C4-2B (cell line): Measurements from ENCODE around the gene CNTN5.

Experiments used
- H3K27ac ChIP-seq: fragments of 450-650 bp; 2 replicates; pipeline ENCODE4 v1.5.1; 2017
- ZFX ChIP-seq: fragments of 450-650 bp; IDR thresholded peaks from 2 replicates; pipeline ENCODE4 v1.6.1; 2017
- TF ChIP-seq, protein P1 (sequence below): fragments of 450-650 bp; conservative IDR thresholded peaks from 2 replicates; pipeline ENCODE4 v1.5.1; 2017; ENCODE audit warnings: mild to moderate bottlenecking

The CNTN5 gene

DNA sequence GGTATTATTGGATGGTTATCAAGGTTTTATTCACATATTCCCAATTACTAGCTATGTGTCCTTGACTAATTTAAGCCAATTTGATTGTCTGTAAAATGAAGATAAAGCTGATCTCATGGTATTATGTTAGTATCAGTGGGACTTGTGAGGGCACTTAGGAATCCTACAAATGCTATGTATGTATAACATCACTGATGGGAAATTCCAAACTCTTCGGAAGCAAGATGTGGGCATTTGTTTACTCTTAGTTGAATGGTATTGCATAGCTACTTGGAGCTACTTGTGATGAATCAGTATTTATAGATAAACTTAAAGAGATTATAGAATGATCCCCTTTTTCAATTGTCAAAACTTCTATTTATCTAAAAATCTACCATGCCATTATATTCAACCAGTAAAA lies 239.9 kb downstream of the CNTN5 start:
- TF ChIP-seq, protein P1, sequence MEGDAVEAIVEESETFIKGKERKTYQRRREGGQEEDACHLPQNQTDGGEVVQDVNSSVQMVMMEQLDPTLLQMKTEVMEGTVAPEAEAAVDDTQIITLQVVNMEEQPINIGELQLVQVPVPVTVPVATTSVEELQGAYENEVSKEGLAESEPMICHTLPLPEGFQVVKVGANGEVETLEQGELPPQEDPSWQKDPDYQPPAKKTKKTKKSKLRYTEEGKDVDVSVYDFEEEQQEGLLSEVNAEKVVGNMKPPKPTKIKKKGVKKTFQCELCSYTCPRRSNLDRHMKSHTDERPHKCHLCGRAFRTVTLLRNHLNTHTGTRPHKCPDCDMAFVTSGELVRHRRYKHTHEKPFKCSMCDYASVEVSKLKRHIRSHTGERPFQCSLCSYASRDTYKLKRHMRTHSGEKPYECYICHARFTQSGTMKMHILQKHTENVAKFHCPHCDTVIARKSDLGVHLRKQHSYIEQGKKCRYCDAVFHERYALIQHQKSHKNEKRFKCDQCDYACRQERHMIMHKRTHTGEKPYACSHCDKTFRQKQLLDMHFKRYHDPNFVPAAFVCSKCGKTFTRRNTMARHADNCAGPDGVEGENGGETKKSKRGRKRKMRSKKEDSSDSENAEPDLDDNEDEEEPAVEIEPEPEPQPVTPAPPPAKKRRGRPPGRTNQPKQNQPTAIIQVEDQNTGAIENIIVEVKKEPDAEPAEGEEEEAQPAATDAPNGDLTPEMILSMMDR = no peak
- no peak for TF ChIP-seq ZFX
- no peak overlapping the region for H3K27ac ChIP-seq

DNA sequence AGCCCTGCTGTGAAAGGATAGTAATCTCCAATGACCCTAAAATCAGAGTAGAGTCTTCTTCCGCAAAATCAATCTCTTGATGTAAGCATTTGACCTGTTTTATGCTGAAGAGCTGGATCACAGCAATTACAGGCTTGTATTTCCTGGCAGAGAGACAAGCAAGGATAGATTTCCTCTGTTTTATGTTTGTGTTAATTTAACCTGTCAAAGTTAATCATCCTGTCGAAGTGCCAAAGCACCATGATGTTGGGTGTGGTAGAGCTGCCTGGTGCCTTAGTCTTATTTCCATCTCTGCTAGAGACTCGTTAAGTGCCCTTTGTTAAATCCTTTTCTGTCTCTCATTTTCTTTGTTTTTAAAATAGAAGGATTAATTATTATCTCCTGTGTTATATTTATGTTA lies 248.1 kb downstream of the CNTN5 start:
- no peak overlapping the region for H3K27ac ChIP-seq
- TF ChIP-seq, protein P1 = no peak
- TF ChIP-seq ZFX = no peak

DNA sequence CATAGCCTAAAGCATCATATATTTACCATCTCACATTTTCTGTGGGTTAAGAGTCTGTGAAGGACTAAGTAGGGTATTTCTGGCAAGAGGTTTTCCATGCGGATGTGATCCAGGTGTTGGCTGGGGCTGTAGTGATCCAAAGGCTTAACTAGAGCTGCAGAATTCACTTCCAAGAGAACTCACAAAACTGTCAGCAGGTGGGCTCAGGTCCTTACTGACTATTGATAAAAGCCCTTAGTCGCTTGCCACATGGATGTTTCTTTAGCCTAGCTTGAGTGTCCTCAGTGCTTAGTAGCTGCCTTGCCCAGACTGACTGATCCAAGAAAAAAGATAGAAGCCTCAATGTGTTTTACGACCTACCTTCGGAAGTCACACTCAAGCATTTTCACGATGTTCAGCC lies 250.8 kb downstream of the CNTN5 start:
- H3K27ac ChIP-seq = no peak overlapping the region
- no peak for TF ChIP-seq ZFX
- TF ChIP-seq, protein P1 = no peak

DNA sequence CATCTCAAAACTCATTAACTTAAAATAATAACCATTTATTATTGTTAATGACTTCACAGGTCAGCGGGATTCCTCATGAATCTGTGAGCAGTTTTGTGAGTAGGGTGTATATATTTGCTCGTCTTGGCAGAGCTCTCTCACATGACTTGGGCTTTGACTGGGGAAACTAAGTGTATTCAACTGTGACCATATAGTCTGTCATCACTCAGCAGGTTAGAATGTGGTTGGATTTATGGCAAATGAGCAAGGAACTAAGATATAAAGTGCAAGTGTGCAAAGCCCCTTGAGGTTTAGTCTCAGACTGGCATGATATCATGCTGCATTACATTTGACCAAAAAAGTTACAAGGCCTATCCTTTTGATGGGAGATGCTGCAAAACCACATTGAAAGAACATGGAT lies 254.8 kb downstream of the CNTN5 start:
- no peak for TF ChIP-seq ZFX
- TF ChIP-seq, protein P1 = no peak

GRCh38 chr11:99277281-99277680 lies 256.5 kb downstream of the CNTN5 start:
- no peak overlapping the region for H3K27ac ChIP-seq
- TF ChIP-seq, protein P1 = no peak
- TF ChIP-seq ZFX = no peak

More for the DNA sequence above, 254.8 kb downstream of the CNTN5 start:
- H3K27ac ChIP-seq = no peak overlapping the region

- TF ChIP-seq, protein P1 = no peak
- H3K27ac ChIP-seq = no peak overlapping the region
Measured at GRCh38 chr11:99279266-99279665, 258.5 kb downstream of the CNTN5 start.

- TF ChIP-seq, protein P1 = no peak
- TF ChIP-seq ZFX = no peak
- H3K27ac ChIP-seq = no peak overlapping the region
Measured at GRCh38 chr11:99281331-99281730, 260.6 kb downstream of the CNTN5 start.
